IPS-20b (cell line): Measurements from ENCODE around the gene GNAO1.

Experiments
- H3K27ac ChIP-seq: one replicate; pipeline ENCODE4 v1.5.1; 2013; ENCODE audit warnings: low read length
- H3K27me3 ChIP-seq: 2 replicates; pipeline ENCODE4 v1.6.1; 2013; ENCODE audit warnings: mild to moderate bottlenecking, low read length, inconsistent platforms; ENCODE audit not compliant: insufficient read depth
- H3K36me3 ChIP-seq: 2 replicates; pipeline ENCODE4 v1.6.1; 2013; ENCODE audit warnings: low read depth, mild to moderate bottlenecking, inconsistent platforms, low read length, moderate library complexity; ENCODE audit not compliant: insufficient read depth
- H3K4me1 ChIP-seq: 2 replicates; pipeline ENCODE4 v1.6.1; 2013; ENCODE audit warnings: mild to moderate bottlenecking, control low read depth, inconsistent platforms, low read length, moderate library complexity; ENCODE audit not compliant: insufficient read depth
- H3K4me3 ChIP-seq: 2 replicates; pipeline ENCODE4 v1.5.1; 2013; ENCODE audit warnings: mild to moderate bottlenecking, low read length, inconsistent platforms
- H3K9ac ChIP-seq: 2 replicates; pipeline ENCODE4 v1.6.1; 2013; ENCODE audit warnings: low read depth, mild to moderate bottlenecking, inconsistent platforms, low read length, moderate library complexity
- H3K9me3 ChIP-seq: 2 replicates; pipeline ENCODE4 v1.6.1; 2013; ENCODE audit warnings: mild to moderate bottlenecking, low read depth, low read length, inconsistent platforms; ENCODE audit not compliant: insufficient read depth

Gene GNAO1

GRCh38 chr16:56332464-56333079, 141.3 kb downstream of the GNAO1 start:
- Histone ChIP-seq H3K36me3 (no peaks in the 10 kb centered on the region), H3K9me3 (no peaks in the 10 kb centered on the region), H3K9ac (no peak overlapping the region), H3K27ac (no peak overlapping the region), H3K4me1 (no peaks in the 10 kb centered on the region), H3K4me3 (no peak overlapping the region), H3K27me3 (no peaks in the 10 kb centered on the region)

GRCh38 chr16:56334761-56335160, 143.5 kb downstream of the GNAO1 start:
- Histone ChIP-seq H3K27me3 (no peaks in the 10 kb centered on the region), H3K9me3 (no peaks in the 10 kb centered on the region), H3K27ac (no peak overlapping the region), H3K36me3 (no peaks in the 10 kb centered on the region), H3K9ac (no peak overlapping the region), H3K4me1 (no peaks in the 10 kb centered on the region), H3K4me3 (no peak overlapping the region)

GRCh38 chr16:56336071-56336688, 144.9 kb downstream of the GNAO1 start:
- Histone ChIP-seq H3K4me1 (no peaks in the 10 kb centered on the region), H3K27me3 (no peaks in the 10 kb centered on the region), H3K9me3 (no peaks in the 10 kb centered on the region), H3K4me3 (no peak overlapping the region), H3K9ac (no peak overlapping the region), H3K27ac (no peak overlapping the region), H3K36me3 (no peaks in the 10 kb centered on the region)

- Histone ChIP-seq H3K27ac (no peak overlapping the region), H3K36me3 (no peaks in the 10 kb centered on the region), H3K4me1 (no peaks in the 10 kb centered on the region), H3K4me3 (no peak overlapping the region), H3K9ac (no peak overlapping the region), H3K9me3 (no peaks in the 10 kb centered on the region), H3K27me3 (no peaks in the 10 kb centered on the region)
These were observed 145.4 kb downstream of the GNAO1 start for GRCh38 chr16:56336711-56337110.

GRCh38 chr16:56337131-56337857, 146.0 kb downstream of the GNAO1 start:
- H3K27me3 ChIP-seq = no peaks in the 10 kb centered on the region
- H3K4me3 ChIP-seq = no peak overlapping the region
- no peaks in the 10 kb centered on the region for H3K36me3 ChIP-seq
- no peaks in the 10 kb centered on the region for H3K4me1 ChIP-seq
- no peak overlapping the region for H3K9ac ChIP-seq
- H3K27ac ChIP-seq = no peak overlapping the region
- H3K9me3 ChIP-seq = no peaks in the 10 kb centered on the region

- Histone ChIP-seq H3K4me1 (no peaks in the 10 kb centered on the region), H3K9me3 (no peaks in the 10 kb centered on the region), H3K9ac (no peak overlapping the region), H3K4me3 (no peak overlapping the region), H3K36me3 (no peaks in the 10 kb centered on the region), H3K27me3 (no peaks in the 10 kb centered on the region), H3K27ac (no peak overlapping the region)
These were observed 146.6 kb downstream of the GNAO1 start for GRCh38 chr16:56337858-56338325.

GRCh38 chr16:56338566-56339318, 147.5 kb downstream of the GNAO1 start:
- Histone ChIP-seq H3K27me3 (no peaks in the 10 kb centered on the region), H3K9ac (no peak overlapping the region), H3K4me1 (no peaks in the 10 kb centered on the region), H3K27ac (no peak overlapping the region), H3K36me3 (no peaks in the 10 kb centered on the region), H3K9me3 (no peaks in the 10 kb centered on the region), H3K4me3 (no peak overlapping the region)

GRCh38 chr16:56339431-56340195, 148.3 kb downstream of the GNAO1 start:
- Histone ChIP-seq H3K9ac (no peak overlapping the region), H3K27me3 (no peaks in the 10 kb centered on the region), H3K36me3 (no peaks in the 10 kb centered on the region), H3K4me1 (no peaks in the 10 kb centered on the region), H3K27ac (no peak overlapping the region), H3K4me3 (no peak overlapping the region), H3K9me3 (no peaks in the 10 kb centered on the region)

GRCh38 chr16:56340416-56340815, 149.1 kb downstream of the GNAO1 start:
- Histone ChIP-seq H3K4me1 (no peaks in the 10 kb centered on the region), H3K27ac (no peak overlapping the region), H3K9ac (no peak overlapping the region), H3K4me3 (no peak overlapping the region), H3K9me3 (no peaks in the 10 kb centered on the region), H3K36me3 (no peaks in the 10 kb centered on the region), H3K27me3 (no peaks in the 10 kb centered on the region)

- no peak overlapping the region for H3K4me3 ChIP-seq
- H3K36me3 ChIP-seq = no peaks in the 10 kb centered on the region
- H3K4me1 ChIP-seq = no peaks in the 10 kb centered on the region
- H3K9me3 ChIP-seq = no peaks in the 10 kb centered on the region
- H3K27ac ChIP-seq = no peak overlapping the region
- H3K27me3 ChIP-seq = no peaks in the 10 kb centered on the region
- H3K9ac ChIP-seq = no peak overlapping the region
These were observed 149.6 kb downstream of the GNAO1 start for GRCh38 chr16:56340864-56341365.
